Measurements from ENCODE around the gene CHST1.

CHST1 gene

GRCh38 chr11:45603946-45604682 lies 61.3 kb downstream of the CHST1 start:
- no peak for TF ChIP-seq CTCF (IDR thresholded peaks at IDR 0.05; ENCODE audit: low read depth, low read length)
- no peak overlapping the region for H3K4me3 ChIP-seq (ENCODE audit: low read depth, low read length)

GRCh38 chr11:45599161-45599943 lies 66.1 kb downstream of the CHST1 start:
- TF ChIP-seq CTCF (IDR thresholded peaks at IDR 0.05; ENCODE audit: low read depth, low read length) = no peak
- no peak overlapping the region for H3K4me3 ChIP-seq (ENCODE audit: low read depth, low read length)

All from WI38 (cell line).